Lung (tissue), 12 donors: ENCODE results near the gene RELT. TPM values are rescaled to one million over a fixed set of nuclear protein-coding genes. Genes with fewer than 3 reads are reported as not detected.
A peak's percentile ranks its signal among the peaks of the same experiment; 100 is the strongest.

ENCODE experiments used
- ATAC-seq: fragments of 200-7000 bp; cut with Tn5 transposase; one replicate; pipeline ENCODE4 v1.9.1; 2020; ENCODE audit warnings: moderate number of reproducible peaks; ENCODE audit not compliant: insufficient read depth, low FRiP score
- DNase-seq, 3 donors: peaks; one replicate each; pipeline ENCODE4 v3.0.0-alpha.2; 2013 to 2017
- H3K27ac ChIP-seq, 2 donors: one replicate each; pipeline ENCODE4 v1.5.1; 2013; ENCODE audit warnings: mild to moderate bottlenecking in 2 of 2, moderate library complexity in 2 of 2, control low read depth in 1 of 2, inconsistent platforms in 1 of 2, low read depth in 1 of 2, low read length in 1 of 2
- H3K27me3 ChIP-seq, 3 donors: one replicate each; pipeline ENCODE4 v1.5.1; 2013; ENCODE audit warnings: low read length in 2 of 3; ENCODE audit not compliant: control insufficient read depth in 3 of 3, insufficient read depth in 3 of 3
- H3K36me3 ChIP-seq, 4 donors: one replicate each; pipeline ENCODE4 v1.5.1; 2013; ENCODE audit warnings: low read length in 4 of 4, mild to moderate bottlenecking in 1 of 4, moderate library complexity in 1 of 4; ENCODE audit not compliant: control insufficient read depth in 4 of 4, insufficient read depth in 4 of 4
- H3K4me1 ChIP-seq, 5 donors: one replicate each; pipeline ENCODE4 v1.5.1; 2013; ENCODE audit warnings: low read length in 5 of 5, mild to moderate bottlenecking in 2 of 5, moderate library complexity in 1 of 5; ENCODE audit not compliant: control insufficient read depth in 5 of 5, insufficient read depth in 5 of 5
- H3K4me3 ChIP-seq: one replicate; pipeline ENCODE4 v1.5.1; 2013; ENCODE audit warnings: mild to moderate bottlenecking, control low read depth, moderate library complexity
- H3K9ac ChIP-seq, 2 donors: one replicate each; pipeline ENCODE4 v1.5.1; 2013; ENCODE audit warnings: low read length in 2 of 2, control low read depth in 1 of 2; ENCODE audit not compliant: insufficient read depth in 1 of 2
- H3K9me3 ChIP-seq, 4 donors: one replicate each; pipeline ENCODE4 v1.5.1; 2013; ENCODE audit warnings: low read length in 3 of 4, mild to moderate bottlenecking in 1 of 4, moderate library complexity in 1 of 4; ENCODE audit not compliant: control insufficient read depth in 4 of 4, insufficient read depth in 3 of 4
- whole genome bisulfite sequencing, 2 donors: extraction: QIAGEN DNeasy Blood & Tissue Kit; methylation state at CpG; one replicate each; pipeline ENCODE4 v1.1.7; 2013; 5-methylcytosine and 5-hydroxymethylcytosine counted together
- polyA plus RNA-seq, 2 donors: library from polyadenylated mRNA; stranded (reverse); fragments of 200-250 nt; gene quantifications; one replicate each; pipeline ENCODE4 v1.2.1, GENCODE V29; 2013
- total RNA-seq, 2 donors: library from RNA; depleted of rRNA in 1 of 2; stranded (reverse); fragments of >200 nt in 1 of 2; gene quantifications; one replicate each; pipeline ENCODE4 v1.2.1, GENCODE V29; 2014 to 2021
- TF ChIP-seq, protein P1 (sequence below): IDR thresholded peaks from 2 replicates; pipeline ENCODE4 v1.5.1; 2012; ENCODE audit warnings: mild to moderate bottlenecking; ENCODE audit errors: control extremely low read depth, extremely low read depth
- donor health status: control.
- donor health status: control.
- donor health status: Bipolar disorder and iron deficiency.
- donor health status: healthy.
- donor health status: DM: yes; HTN: yes; CAD: no.

RELT gene
- total and polyA plus RNA-seq, 4 donors = 6.0 to 25.4 (median 16.1) TPM

DNA sequence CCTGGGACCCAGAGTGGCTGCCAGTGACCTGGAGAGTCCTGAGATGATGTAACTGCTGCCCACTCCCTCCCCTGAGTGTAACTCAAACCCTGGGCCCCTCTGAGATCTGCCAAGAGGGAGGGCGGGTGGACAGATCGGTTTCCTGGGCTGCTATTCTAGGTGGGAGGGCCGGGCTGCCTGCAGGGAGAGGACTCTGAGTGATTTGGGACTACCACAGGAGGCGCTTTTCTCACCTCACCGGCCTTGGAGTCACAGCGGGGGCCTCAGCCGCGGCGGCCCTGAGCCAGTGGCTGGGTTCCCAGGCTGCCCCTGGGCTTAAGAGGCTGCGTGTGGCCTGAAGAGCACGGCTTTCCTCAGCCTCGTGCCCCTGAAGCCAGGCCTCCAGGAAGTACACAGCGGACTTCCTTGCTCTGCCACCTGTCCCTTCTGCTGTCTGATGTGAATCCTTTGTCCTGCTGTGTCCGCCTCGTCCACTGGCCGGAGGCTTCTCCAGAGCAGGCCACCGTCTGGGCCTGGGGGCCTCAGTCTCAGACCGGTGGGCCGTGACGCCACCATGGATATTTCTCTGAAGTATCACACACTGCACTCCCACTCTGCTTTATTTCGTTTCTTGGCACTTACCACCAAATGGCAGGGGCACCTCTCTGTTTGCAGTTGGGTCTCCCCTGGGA is 11.5 kb downstream of the RELT start:
- H3K9ac ChIP-seq = no peak overlapping the region
- TF ChIP-seq, protein P1, sequence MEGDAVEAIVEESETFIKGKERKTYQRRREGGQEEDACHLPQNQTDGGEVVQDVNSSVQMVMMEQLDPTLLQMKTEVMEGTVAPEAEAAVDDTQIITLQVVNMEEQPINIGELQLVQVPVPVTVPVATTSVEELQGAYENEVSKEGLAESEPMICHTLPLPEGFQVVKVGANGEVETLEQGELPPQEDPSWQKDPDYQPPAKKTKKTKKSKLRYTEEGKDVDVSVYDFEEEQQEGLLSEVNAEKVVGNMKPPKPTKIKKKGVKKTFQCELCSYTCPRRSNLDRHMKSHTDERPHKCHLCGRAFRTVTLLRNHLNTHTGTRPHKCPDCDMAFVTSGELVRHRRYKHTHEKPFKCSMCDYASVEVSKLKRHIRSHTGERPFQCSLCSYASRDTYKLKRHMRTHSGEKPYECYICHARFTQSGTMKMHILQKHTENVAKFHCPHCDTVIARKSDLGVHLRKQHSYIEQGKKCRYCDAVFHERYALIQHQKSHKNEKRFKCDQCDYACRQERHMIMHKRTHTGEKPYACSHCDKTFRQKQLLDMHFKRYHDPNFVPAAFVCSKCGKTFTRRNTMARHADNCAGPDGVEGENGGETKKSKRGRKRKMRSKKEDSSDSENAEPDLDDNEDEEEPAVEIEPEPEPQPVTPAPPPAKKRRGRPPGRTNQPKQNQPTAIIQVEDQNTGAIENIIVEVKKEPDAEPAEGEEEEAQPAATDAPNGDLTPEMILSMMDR = no peak
- WGBS, 2 donors = 61 to 73% methylated on average over 21 of the region's 21 CpGs
- H3K27me3 ChIP-seq = no peaks in the 10 kb centered on the region
- H3K27ac ChIP-seq = peak overlapping the region in 1 of 2 donors; percentile 83
- DNase-seq = peak; percentile 37 to 55 (median 47)
- no peak overlapping the region for H3K4me3 ChIP-seq
- ATAC-seq = no peak
- peaks cover 0 to 43% (median 24%) of the 10 kb centered on the region in 5 donors for H3K4me1 ChIP-seq
- no peaks in the 10 kb centered on the region for H3K36me3 ChIP-seq
- H3K9me3 ChIP-seq = no peaks in the 10 kb centered on the region

DNA sequence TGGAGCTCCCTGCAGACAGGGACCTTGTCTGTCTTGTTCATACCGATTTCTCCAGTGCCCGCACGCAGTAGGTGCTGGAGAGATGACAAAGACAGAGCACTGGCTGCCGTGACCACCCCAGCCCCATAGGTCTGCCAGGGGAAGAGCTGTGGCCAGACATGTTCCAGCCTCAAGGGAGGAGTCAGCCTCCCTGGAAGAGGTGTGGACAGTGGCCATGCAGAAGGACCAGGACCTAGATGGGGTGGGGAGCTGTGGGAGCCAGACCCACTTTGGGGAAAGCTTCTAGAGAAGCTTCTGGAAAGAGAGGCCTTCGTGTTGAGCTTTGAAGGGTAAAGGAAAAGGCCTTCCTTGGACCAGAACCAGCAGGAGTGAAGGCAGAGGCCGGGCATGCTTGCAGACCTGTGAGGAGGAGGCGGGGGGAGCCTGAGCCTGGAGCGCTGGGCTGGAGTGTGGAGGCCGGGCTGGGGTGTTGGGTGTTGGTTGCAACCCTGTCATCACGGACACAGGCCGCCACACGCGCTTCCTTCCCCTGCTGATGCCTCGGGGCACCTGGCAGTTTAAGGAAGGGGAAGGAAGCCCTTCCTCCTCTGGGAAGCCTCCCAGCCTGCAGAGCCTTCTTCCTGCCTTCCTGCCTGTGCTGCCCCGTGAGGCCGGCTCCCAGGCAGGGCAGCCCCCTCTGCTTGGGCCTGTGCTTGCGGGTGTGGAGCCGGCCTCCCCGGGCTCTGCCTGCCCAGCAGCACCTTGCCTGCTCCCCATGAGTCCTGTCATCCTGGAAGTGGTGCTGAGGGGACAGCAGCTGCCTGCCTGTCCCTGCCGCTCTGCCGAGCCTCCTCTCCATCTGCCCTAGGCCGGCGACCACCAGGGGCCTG is 12.3 kb downstream of the RELT start:
- no peaks in the 10 kb centered on the region for H3K27me3 ChIP-seq
- peaks cover 0 to 35% (median 21%) of the 10 kb centered on the region in 5 donors for H3K4me1 ChIP-seq
- DNase-seq = peak in 2 of 3 donors; percentile 40 to 60
- ATAC-seq = no peak
- no peak overlapping the region for H3K4me3 ChIP-seq
- H3K27ac ChIP-seq = peak overlapping the region in 1 of 2 donors; percentile 83
- H3K9me3 ChIP-seq = no peaks in the 10 kb centered on the region
- no peak overlapping the region for H3K9ac ChIP-seq
- TF ChIP-seq, protein P1 = no peak
- 38 to 56% methylated on average over 21 to 23 of the region's 23 CpGs for WGBS, 2 donors
- no peaks in the 10 kb centered on the region for H3K36me3 ChIP-seq

DNA sequence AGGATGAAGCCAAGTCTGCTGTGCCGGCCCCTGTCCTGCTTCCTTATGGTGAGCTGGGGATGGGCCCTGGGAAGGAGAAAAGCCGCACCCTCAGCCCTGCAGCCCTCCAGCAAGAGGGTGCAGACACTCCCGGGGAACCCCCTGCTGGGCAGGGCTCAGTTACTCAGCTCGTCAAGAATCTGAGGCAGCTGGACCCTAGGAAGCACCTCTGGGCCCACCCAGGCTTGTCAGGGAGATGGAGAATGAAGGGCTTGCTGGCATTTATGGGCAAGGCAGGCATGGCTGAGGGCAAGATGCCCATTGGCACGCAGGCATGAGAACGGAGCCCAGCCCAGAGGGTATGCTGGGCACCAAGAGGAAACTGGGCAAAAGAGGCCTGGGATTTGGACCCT is 12.9 kb downstream of the RELT start:
- H3K36me3 ChIP-seq = no peaks in the 10 kb centered on the region
- H3K9ac ChIP-seq = no peak overlapping the region
- no peak for DNase-seq
- no peak overlapping the region for H3K27ac ChIP-seq
- ATAC-seq = no peak
- TF ChIP-seq, protein P1 = no peak
- no peaks in the 10 kb centered on the region for H3K9me3 ChIP-seq
- peaks cover 0 to 31% (median 14%) of the 10 kb centered on the region in 5 donors for H3K4me1 ChIP-seq
- H3K4me3 ChIP-seq = no peak overlapping the region
- 73 to 83% methylated on average over 6 of the region's 6 CpGs for WGBS, 2 donors
- no peaks in the 10 kb centered on the region for H3K27me3 ChIP-seq
